ENCODE data around the gene HSP90B1.

GRCh38 chr12:103964805-103965204, 34.6 kb downstream of the HSP90B1 start:
- TF ChIP-seq CTCF (IDR thresholded peaks at IDR 0.05) (no peak), POLR2A (IDR thresholded peaks at IDR 0.05) (no peak)

Measured in sigmoid colon (tissue), 3 donors.